ENCODE measurements around the gene GSTM1.

The GSTM1 gene

GRCh38 chr1:109642626-109643025 is 45.0 kb upstream of the GSTM1 start:
- DNase-seq (ENCODE audit: low read depth), result no peak

GRCh38 chr1:109643385-109644230 is 44.0 kb upstream of the GSTM1 start:
- H3K4me3 ChIP-seq (ENCODE audit: low read depth, low read length), result no peak overlapping the region
- TF ChIP-seq, protein P1, sequence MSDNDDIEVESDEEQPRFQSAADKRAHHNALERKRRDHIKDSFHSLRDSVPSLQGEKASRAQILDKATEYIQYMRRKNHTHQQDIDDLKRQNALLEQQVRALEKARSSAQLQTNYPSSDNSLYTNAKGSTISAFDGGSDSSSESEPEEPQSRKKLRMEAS (IDR thresholded peaks at IDR 0.05; ENCODE audit: low read depth, low read length), result peak; percentile 28; the same call in 1 of the 2 replicates
- TF ChIP-seq MYC (IDR thresholded peaks at IDR 0.05; ENCODE audit: low read depth, low read length) (0 out of 2 replicates have a peak, but pooled peaks have one; percentile 11), POLR2A (IDR thresholded peaks at IDR 0.05; ENCODE audit: extremely low read depth, insufficient read length) (no peak)
- TF ChIP-seq, protein P2, sequence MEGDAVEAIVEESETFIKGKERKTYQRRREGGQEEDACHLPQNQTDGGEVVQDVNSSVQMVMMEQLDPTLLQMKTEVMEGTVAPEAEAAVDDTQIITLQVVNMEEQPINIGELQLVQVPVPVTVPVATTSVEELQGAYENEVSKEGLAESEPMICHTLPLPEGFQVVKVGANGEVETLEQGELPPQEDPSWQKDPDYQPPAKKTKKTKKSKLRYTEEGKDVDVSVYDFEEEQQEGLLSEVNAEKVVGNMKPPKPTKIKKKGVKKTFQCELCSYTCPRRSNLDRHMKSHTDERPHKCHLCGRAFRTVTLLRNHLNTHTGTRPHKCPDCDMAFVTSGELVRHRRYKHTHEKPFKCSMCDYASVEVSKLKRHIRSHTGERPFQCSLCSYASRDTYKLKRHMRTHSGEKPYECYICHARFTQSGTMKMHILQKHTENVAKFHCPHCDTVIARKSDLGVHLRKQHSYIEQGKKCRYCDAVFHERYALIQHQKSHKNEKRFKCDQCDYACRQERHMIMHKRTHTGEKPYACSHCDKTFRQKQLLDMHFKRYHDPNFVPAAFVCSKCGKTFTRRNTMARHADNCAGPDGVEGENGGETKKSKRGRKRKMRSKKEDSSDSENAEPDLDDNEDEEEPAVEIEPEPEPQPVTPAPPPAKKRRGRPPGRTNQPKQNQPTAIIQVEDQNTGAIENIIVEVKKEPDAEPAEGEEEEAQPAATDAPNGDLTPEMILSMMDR (IDR thresholded peaks at IDR 0.05; ENCODE audit: low read depth, low read length), result peak; percentile 84
- DNase-seq (ENCODE audit: low read depth), result peak; percentile 84

More at GRCh38 chr1:109642626-109643025, 45.0 kb upstream of the GSTM1 start:
- H3K4me3 ChIP-seq (ENCODE audit: low read depth, low read length), result no peak overlapping the region
- TF ChIP-seq, protein P2 (IDR thresholded peaks at IDR 0.05; ENCODE audit: low read depth, low read length), result no peak
- TF ChIP-seq POLR2A (IDR thresholded peaks at IDR 0.05; ENCODE audit: extremely low read depth, insufficient read length), result no peak
- TF ChIP-seq, protein P1 (IDR thresholded peaks at IDR 0.05; ENCODE audit: low read depth, low read length), result no peak

GRCh38 chr1:109644670-109645069 is 42.9 kb upstream of the GSTM1 start:
- no peak overlapping the region for H3K4me3 ChIP-seq (ENCODE audit: low read depth, low read length)
- DNase-seq (ENCODE audit: low read depth), result no peak

GRCh38 chr1:109649491-109649914 is 38.1 kb upstream of the GSTM1 start:
- peak overlapping the region; percentile 13 for H3K4me3 ChIP-seq (ENCODE audit: low read depth, low read length)
- TF ChIP-seq, protein P2 (IDR thresholded peaks at IDR 0.05; ENCODE audit: low read depth, low read length), result peak; percentile 27
- TF ChIP-seq POLR2A (IDR thresholded peaks at IDR 0.05; ENCODE audit: extremely low read depth, insufficient read length), result no peak
- peak; percentile 49 for DNase-seq (ENCODE audit: low read depth)

More at GRCh38 chr1:109644670-109645069, 42.9 kb upstream of the GSTM1 start:
- TF ChIP-seq POLR2A (IDR thresholded peaks at IDR 0.05; ENCODE audit: extremely low read depth, insufficient read length), result no peak
- TF ChIP-seq, protein P1 (IDR thresholded peaks at IDR 0.05; ENCODE audit: low read depth, low read length), result no peak
- TF ChIP-seq MYC (IDR thresholded peaks at IDR 0.05; ENCODE audit: low read depth, low read length), result no peak
- TF ChIP-seq, protein P2 (IDR thresholded peaks at IDR 0.05; ENCODE audit: low read depth, low read length), result no peak

DNA sequence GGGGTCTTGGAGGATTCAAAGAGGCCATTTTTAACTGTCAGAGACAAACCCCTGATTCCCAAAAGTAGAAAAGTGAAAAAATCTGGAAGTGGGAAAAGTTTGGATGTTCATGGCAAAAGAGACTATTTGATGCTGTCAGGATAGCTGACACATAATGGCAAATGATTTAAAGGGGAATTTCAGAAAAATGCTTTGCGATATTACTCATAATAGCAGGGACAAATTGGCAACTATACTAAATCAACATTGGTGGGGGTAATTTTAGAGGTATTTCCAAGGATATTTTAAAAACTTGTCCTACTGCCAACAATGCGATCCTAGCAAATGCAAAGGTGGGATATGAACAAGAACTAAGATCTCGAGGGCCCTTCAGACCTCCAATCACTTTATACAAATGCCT is 37.0 kb upstream of the GSTM1 start:
- no peak for DNase-seq (ENCODE audit: low read depth)
- TF ChIP-seq, protein P2 (IDR thresholded peaks at IDR 0.05; ENCODE audit: low read depth, low read length), result no peak
- TF ChIP-seq MYC (IDR thresholded peaks at IDR 0.05; ENCODE audit: low read depth, low read length) (no peak), POLR2A (IDR thresholded peaks at IDR 0.05; ENCODE audit: extremely low read depth, insufficient read length) (no peak)
- TF ChIP-seq, protein P1 (IDR thresholded peaks at IDR 0.05; ENCODE audit: low read depth, low read length), result no peak
- H3K4me3 ChIP-seq (ENCODE audit: low read depth, low read length), result no peak overlapping the region

Data from NB4 (cell line).